B cell (primary cell): ENCODE measurements around the gene SLC29A4. TPM values are rescaled to one million over a fixed set of nuclear protein-coding genes. Genes with fewer than 3 reads are reported as not detected.
"Not testable (repeated sequence)": the region's sequence is repeated elsewhere in the genome, so short reads cannot be mapped to it uniquely, and the experiment has no call there.

Experiments used
- ATAC-seq: fragments of 200-7000 bp; cut with Tn5 transposase; one replicate; pipeline ENCODE4 v1.10.0; 2021; ENCODE audit warnings: low read depth, mild to moderate bottlenecking, moderate number of reproducible peaks, moderate library complexity
- CTCF ChIA-PET: fragments of 350-600 bp; sonication (Branson Sonifier 250); formaldehyde crosslinking; loops from one replicate; lab custom pipeline; 2021; ENCODE audit warnings: antibody characterized with exemption, inconsistent platforms; lab: Charles Lee
- POLR2A ChIA-PET: fragments of 350-600 bp; sonication (Branson Sonifier 250); formaldehyde crosslinking; loops from one replicate; lab custom pipeline; 2021; ENCODE audit warnings: antibody characterized with exemption; lab: Charles Lee
- DNase-seq: peaks from one replicate; pipeline ENCODE4 v3.0.0; 2013
- H2AFZ ChIP-seq: 2 replicates; pipeline ENCODE4 v1.6.1; 2012; ENCODE audit warnings: mild to moderate bottlenecking, low read depth, low read length; ENCODE audit not compliant: insufficient read depth, poor library complexity, severe bottlenecking
- H3K27ac ChIP-seq, 2 donors: 1 replicate in 1 of 2; 2 replicates in 1 of 2; pipeline ENCODE4 v1.5.1; 2012 to 2013; ENCODE audit warnings: low read length in 2 of 2, mild to moderate bottlenecking in 2 of 2, moderate library complexity in 1 of 2
- H3K27me3 ChIP-seq, 4 experiments: fragments of 200-600 bp in 1 of 4; sonication (generic) in 1 of 4; replicated peaks in 1 of 4; 1 replicate in 2 of 4; 2 replicates in 2 of 4; pipeline versions ENCODE4 v1.6.1 to v1.7.0; 2013 to 2016; ENCODE audit warnings: low read length in 3 of 4, mild to moderate bottlenecking in 2 of 4, mixed read lengths in 1 of 4, moderate library complexity in 1 of 4; ENCODE audit not compliant: insufficient read depth in 4 of 4, control insufficient read depth in 3 of 4; ENCODE audit errors: control extremely low read depth in 1 of 4
- H3K36me3 ChIP-seq, 2 experiments: replicated peaks in 1 of 2; 1 replicate in 1 of 2; 2 replicates in 1 of 2; pipeline versions ENCODE4 v1.6.1 to v1.7.1; 2013; ENCODE audit warnings: low read length in 1 of 2; ENCODE audit not compliant: insufficient read depth in 2 of 2, control insufficient read depth in 1 of 2; ENCODE audit errors: control extremely low read depth in 1 of 2, extremely low read depth in 1 of 2
- H3K4me1 ChIP-seq, 2 donors: fragments of 200-600 bp in 1 of 2; sonication (generic) in 1 of 2; 1 replicate in 1 of 2; 2 replicates in 1 of 2; pipeline versions ENCODE4 v1.5.1 to v1.6.1; 2013 to 2017; ENCODE audit warnings: low read length in 2 of 2; ENCODE audit not compliant: control insufficient read depth in 2 of 2, insufficient read depth in 2 of 2
- H3K4me2 ChIP-seq: replicated peaks from 2 replicates; pipeline ENCODE3; 2012; ENCODE audit warnings: mild to moderate bottlenecking, low read depth, low read length; ENCODE audit not compliant: poor library complexity, severe bottlenecking
- H3K4me3 ChIP-seq, 5 experiments: fragments of 200-600 bp in 1 of 5; sonication (generic) in 1 of 5; 1 replicate in 3 of 5; 2 replicates in 2 of 5; pipeline versions ENCODE4 v1.5.1 to v1.7.0; 2011 to 2016; ENCODE audit warnings: low read length in 4 of 5, mild to moderate bottlenecking in 4 of 5, low read depth in 2 of 5, control low read depth in 1 of 5, moderate library complexity in 1 of 5; ENCODE audit not compliant: insufficient read depth in 1 of 5; ENCODE audit errors: control extremely low read depth in 1 of 5, extremely low read depth in 1 of 5
- H3K79me2 ChIP-seq: fragments of 200-600 bp; sonication (generic); one replicate; pipeline ENCODE4 v1.6.0; 2016; ENCODE audit warnings: low read length; ENCODE audit not compliant: control insufficient read depth, insufficient read depth
- H3K9ac ChIP-seq: fragments of 200-600 bp; sonication (generic); 2 replicates; pipeline ENCODE4 v1.6.1; 2017; ENCODE audit warnings: mild to moderate bottlenecking, low read length, moderate library complexity
- H3K9me3 ChIP-seq, 3 donors: one replicate each; pipeline versions ENCODE4 v1.6.1 to v1.7.1; 2013; ENCODE audit warnings: low read length in 2 of 3; ENCODE audit not compliant: control insufficient read depth in 2 of 3, insufficient read depth in 1 of 3; ENCODE audit errors: control extremely low read depth in 1 of 3
- H4K20me1 ChIP-seq: 2 replicates; pipeline ENCODE4 v1.6.0; 2012; ENCODE audit warnings: mild to moderate bottlenecking, low read length; ENCODE audit not compliant: insufficient read depth, control insufficient read depth, poor library complexity, severe bottlenecking
- H3K27ac Mint-ChIP-seq: one replicate; pipeline ENCODE4 v1.8.0; 2021; ENCODE audit warnings: mixed read lengths
- H3K27me3 Mint-ChIP-seq: one replicate; pipeline ENCODE4 v1.8.0; 2021; ENCODE audit warnings: mixed read lengths
- H3K4me1 Mint-ChIP-seq: one replicate; pipeline ENCODE4 v1.8.0; 2021; ENCODE audit warnings: mixed read lengths
- H3K4me3 Mint-ChIP-seq: one replicate; pipeline ENCODE4 v1.8.0; 2021; ENCODE audit warnings: mixed read lengths
- H3K9me3 Mint-ChIP-seq: one replicate; pipeline ENCODE4 v1.8.0; 2022; ENCODE audit warnings: mixed read lengths; ENCODE audit not compliant: insufficient read depth
- CTCF ChIP-seq: fragments of 200-600 bp; IDR thresholded peaks from one replicate; pipeline ENCODE4 v1.8.0; 2022; ENCODE audit warnings: antibody characterized with exemption, mild to moderate bottlenecking
- EZH2 ChIP-seq: IDR thresholded peaks from 2 replicates; pipeline ENCODE4 v1.6.1; 2012; ENCODE audit warnings: borderline replicate concordance, low read depth, mild to moderate bottlenecking, moderate library complexity, low read length; ENCODE audit not compliant: insufficient read depth, poor library complexity, severe bottlenecking
- WGBS: methylation state at CpG from one replicate; pipeline ENCODE4 v1.1.5; 2013; ENCODE audit warnings: missing lambda C conversion rate; ENCODE audit not compliant: insufficient coverage; 5-methylcytosine and 5-hydroxymethylcytosine counted together
- intact Hi-C: fragments of 100-400 bp; cut with micrococcal nuclease; formaldehyde crosslinking; loops from one replicate; pipeline ENCODE4 v1.10.0; 2022
- polyA plus RNA-seq: library from polyadenylated mRNA; depleted of rRNA; stranded (reverse); fragments of >200 nt; gene quantifications from 2 replicates; pipeline ENCODE4 v1.2.3, GENCODE V29; 2012
- total RNA-seq, 2 donors: library from RNA; stranded (reverse); fragments of 120-200 nt in 1 of 2; gene quantifications; 1 replicate in 1 of 2; 2 replicates in 1 of 2; pipeline versions ENCODE4 v1.2.3 to v1.2.4, GENCODE V29; 2013 to 2022

The SLC29A4 gene
- total and polyA plus RNA-seq, 2 donors (not counting 1 experiment from before 2014, with no cell fraction given) = 0.21 to 0.67 TPM

- H3K36me3 ChIP-seq = peaks cover 3 to 11% of the 10 kb centered on the region in 2 experiments
- intact Hi-C loops, POLR2A ChIA-PET, H3K27me3 Mint-ChIP-seq, H3K4me1 Mint-ChIP-seq, H4K20me1 ChIP-seq, H3K27ac Mint-ChIP-seq, CTCF ChIA-PET, ATAC-seq, DNase-seq, H3K4me2 ChIP-seq, H3K27ac ChIP-seq, H3K4me1 ChIP-seq, H3K9me3 Mint-ChIP-seq, H3K27me3 ChIP-seq, H3K79me2 ChIP-seq, H3K4me3 ChIP-seq, H3K9me3 ChIP-seq, H3K4me3 Mint-ChIP-seq, H2AFZ ChIP-seq, H3K9ac ChIP-seq: not testable (repeated sequence)
- 97% methylated on average over 36 of the region's 39 CpGs for WGBS
Measured at GRCh38 chr7:5307221-5308142, 24.7 kb downstream of the SLC29A4 start.

- H3K9me3 Mint-ChIP-seq = no peaks in the 10 kb centered on the region
- H3K27me3 Mint-ChIP-seq = no peaks in the 10 kb centered on the region
- WGBS = 97% methylated on average over 18 of the region's 25 CpGs
- Histone ChIP-seq H3K9ac (no peak overlapping the region), H2AFZ (no peak overlapping the region), H3K79me2 (no peaks in the 10 kb centered on the region), H3K4me2 (no peak overlapping the region), H3K4me3 (no peak overlapping the region), H3K4me1 (no peaks in the 10 kb centered on the region), H3K27ac (no peak overlapping the region), H4K20me1 (no peaks in the 10 kb centered on the region), H3K27me3 (no peaks in the 10 kb centered on the region), H3K9me3 (peaks cover 0 to 4% (median 0%) of the 10 kb centered on the region in 3 donors), H3K36me3 (peaks cover 3 to 11% of the 10 kb centered on the region in 2 experiments)
- no peak overlapping the region for H3K27ac Mint-ChIP-seq
- H3K4me1 Mint-ChIP-seq = no peaks in the 10 kb centered on the region
- POLR2A ChIA-PET = no interaction called here
- DNase-seq (no peak), ATAC-seq (no peak)
- CTCF ChIA-PET = no interaction called here
- H3K4me3 Mint-ChIP-seq = no peak overlapping the region
- intact Hi-C loops = no loop called here
- no peak for TF ChIP-seq CTCF
- TF ChIP-seq EZH2 = no peak
Measured at GRCh38 chr7:5309146-5309545, 26.4 kb downstream of the SLC29A4 start.
